ENCODE results near the gene SYNPO2.
"Not testable (repeated sequence)": the region's sequence is repeated elsewhere in the genome, so short reads cannot be mapped to it uniquely, and the experiment has no call there.

SYNPO2 gene, protein sequence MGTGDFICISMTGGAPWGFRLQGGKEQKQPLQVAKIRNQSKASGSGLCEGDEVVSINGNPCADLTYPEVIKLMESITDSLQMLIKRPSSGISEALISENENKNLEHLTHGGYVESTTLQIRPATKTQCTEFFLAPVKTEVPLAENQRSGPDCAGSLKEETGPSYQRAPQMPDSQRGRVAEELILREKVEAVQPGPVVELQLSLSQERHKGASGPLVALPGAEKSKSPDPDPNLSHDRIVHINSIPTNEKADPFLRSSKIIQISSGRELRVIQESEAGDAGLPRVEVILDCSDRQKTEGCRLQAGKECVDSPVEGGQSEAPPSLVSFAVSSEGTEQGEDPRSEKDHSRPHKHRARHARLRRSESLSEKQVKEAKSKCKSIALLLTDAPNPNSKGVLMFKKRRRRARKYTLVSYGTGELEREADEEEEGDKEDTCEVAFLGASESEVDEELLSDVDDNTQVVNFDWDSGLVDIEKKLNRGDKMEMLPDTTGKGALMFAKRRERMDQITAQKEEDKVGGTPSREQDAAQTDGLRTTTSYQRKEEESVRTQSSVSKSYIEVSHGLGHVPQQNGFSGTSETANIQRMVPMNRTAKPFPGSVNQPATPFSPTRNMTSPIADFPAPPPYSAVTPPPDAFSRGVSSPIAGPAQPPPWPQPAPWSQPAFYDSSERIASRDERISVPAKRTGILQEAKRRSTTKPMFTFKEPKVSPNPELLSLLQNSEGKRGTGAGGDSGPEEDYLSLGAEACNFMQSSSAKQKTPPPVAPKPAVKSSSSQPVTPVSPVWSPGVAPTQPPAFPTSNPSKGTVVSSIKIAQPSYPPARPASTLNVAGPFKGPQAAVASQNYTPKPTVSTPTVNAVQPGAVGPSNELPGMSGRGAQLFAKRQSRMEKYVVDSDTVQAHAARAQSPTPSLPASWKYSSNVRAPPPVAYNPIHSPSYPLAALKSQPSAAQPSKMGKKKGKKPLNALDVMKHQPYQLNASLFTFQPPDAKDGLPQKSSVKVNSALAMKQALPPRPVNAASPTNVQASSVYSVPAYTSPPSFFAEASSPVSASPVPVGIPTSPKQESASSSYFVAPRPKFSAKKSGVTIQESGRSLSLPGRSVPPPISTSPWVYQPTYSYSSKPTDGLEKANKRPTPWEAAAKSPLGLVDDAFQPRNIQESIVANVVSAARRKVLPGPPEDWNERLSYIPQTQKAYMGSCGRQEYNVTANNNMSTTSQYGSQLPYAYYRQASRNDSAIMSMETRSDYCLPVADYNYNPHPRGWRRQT

GRCh38 chr4:118888666-118889311, at the start of gene SYNPO2:
Gene SYNPO2, plus strand, starts transcription at chr4:118888854. Its CDS starts 183 bp downstream, at chr4:118889037.
- peak; percentile 4 for DNase-seq

DNA sequence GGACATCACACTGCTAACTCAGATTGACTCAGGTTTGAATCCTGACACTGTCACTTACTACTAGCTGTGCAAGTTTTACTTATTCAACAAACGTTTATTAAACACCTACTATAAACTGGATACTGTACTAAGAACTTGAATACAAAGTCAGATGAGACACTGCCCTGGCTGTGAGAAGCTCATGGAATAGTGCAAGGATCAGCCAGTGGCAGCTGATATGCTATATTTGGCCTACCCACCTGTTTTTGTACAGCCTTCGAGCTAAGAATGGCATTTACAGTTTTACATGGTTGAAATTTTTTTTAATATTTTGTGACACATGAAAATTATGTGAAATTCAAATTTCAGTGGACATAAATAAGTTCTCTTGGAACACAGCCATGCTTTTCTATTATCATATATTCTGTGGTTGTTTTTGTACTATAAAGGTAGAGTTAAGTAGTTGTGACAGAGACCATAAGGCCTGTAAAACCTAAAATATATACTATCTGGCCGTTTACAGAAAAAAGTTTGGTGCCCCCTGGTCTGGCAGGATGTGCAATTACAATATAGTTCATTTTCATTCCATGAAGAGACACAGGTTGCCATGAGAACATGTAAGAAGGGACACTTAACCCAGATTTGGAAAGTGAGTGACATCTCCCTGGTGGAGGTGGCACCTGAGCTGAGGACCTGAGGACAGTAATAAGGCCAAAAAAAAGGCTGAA, 49.3 kb upstream of the SYNPO2 start:
- no peak for DNase-seq

DNA sequence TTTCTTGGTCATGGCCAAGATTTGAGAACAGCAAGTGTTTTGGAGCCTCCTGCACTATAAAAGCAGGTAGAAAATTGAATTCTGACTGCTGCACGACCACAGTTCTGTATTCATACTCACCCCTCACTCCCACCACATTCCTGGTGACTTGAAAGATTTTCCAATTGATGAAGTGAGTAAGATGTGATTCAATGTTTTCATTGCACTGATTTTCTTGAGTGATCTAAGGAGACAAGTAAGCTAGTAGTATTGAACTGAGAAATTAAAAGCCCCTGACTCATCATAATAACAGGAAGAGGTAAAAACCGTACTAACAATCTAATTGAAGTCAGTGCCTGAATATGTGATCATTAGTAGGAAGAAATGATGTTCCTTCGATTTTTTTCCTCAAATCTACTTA, 46.6 kb upstream of the SYNPO2 start:
- DNase-seq = no peak

- no peak for DNase-seq
Observed at GRCh38 chr4:118843237-118843636, 45.4 kb upstream of the SYNPO2 start.

DNA sequence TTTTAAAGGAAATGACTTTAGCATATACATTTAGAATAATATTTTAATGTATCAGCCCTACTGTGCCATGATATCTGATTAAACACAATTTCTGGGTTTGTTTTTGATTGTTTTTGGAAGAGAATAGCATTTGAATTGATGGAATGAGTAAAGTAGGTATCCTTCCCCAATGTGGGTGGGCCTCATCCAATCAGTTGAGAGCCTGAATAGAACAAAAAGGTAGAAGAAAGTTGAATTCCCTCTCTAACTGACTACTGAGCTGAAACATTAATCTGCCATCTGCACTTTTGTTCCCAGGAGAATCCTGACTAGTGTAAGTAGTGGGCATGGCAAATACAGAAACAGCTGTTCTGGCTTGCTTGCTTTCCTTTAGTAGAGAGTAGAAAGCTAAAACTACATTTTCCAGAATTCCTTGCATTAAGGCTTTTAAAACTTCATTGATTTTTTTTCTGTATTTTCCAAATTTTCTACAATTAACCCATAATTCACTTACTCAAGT, 43.1 kb upstream of the SYNPO2 start:
- no peak for DNase-seq

DNA sequence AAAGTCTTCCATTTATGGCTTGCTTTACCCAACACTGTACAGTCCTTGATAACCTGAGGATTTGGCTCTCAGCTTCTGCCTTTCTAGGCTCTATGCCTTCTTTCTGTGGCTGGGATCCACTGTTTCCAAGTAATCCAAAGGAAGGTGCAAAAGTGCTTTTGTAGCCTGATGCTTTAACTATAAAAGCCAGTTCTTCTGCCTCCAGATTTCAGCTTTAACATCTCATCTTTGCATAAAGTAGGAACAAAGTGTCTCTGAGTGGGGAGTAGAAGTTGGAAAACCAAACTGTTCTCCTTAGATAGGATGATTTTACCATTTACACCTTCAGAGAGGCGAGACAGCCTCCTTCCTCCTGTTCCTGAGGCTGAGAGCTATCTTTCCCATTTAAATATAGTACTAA, 41.7 kb upstream of the SYNPO2 start:
- DNase-seq = no peak

DNA sequence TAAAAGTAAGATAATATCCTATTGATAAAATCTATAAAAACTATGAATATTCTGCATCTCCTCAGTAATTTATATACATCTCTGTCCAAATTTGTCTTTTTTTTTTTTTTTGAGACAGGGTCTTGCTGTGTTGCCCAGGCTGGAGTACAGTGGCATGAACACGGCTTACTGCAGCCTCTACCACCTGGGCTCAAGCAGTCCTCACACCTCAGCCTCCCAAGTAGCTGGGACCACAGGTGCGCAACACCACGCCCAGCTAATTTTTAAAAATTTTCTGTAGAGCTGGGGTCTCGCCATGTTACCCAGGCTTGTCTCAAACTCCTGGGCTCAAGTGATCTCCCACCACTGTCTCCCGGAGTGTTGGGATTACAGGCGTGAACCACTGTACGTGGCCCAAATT, 40.4 kb upstream of the SYNPO2 start:
- no peak for DNase-seq

DNA sequence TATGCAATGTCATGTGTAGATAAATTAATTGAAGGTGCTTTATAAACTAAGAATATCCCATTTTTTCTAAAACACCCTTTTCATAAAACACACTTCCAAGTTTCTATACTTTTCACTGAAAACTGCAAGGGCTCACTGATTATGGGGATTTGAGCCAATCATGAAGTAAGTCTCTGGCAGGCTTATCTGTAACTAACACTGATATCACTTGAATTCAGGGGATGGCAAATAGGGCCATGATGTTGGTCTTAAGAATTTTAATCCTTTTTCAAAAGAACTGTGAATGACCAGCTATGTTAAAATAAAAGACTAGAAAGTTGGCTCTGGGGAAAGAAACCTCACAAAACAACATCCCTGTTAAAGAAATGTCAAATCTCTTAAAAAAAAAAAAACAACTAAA, 39.8 kb upstream of the SYNPO2 start:
- no peak for DNase-seq

- no peak for DNase-seq
Observed at GRCh38 chr4:118849867-118850487, 38.7 kb upstream of the SYNPO2 start.

DNA sequence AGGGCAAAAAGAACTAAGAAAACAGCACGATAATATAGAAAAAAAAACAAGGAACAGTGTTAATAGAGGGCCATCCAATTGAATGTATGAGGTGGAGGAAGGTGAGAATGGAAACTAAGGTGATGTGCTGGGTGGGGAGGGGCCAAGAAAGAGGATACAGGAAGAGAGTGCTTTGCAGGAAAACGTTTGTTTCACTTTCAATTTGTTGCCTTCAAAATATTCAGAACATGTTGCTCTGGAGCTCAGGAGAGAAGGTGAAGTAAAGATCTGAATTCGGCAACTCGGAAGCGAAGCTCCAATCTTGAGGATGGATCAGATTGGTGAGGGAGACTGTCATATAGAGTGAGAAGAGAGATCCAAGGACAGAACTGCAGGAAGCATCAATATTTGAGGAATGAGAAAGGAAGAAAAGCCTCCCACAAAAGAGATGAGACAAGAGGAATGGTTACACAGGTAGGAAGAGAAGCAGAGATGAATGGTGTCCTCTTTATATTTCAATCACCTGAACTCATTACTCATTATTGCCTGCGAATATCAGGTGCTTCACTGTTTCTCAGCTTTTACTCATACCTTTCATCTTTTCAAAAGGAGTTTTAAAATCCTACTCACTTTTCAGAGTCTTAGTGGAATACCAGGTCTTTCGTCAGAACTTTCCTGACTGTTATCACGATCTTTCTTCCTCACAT, 38.0 kb upstream of the SYNPO2 start:
- peak; percentile 64 for DNase-seq

GRCh38 chr4:118857760-118858159, 30.9 kb upstream of the SYNPO2 start:
- no peak for DNase-seq

DNA sequence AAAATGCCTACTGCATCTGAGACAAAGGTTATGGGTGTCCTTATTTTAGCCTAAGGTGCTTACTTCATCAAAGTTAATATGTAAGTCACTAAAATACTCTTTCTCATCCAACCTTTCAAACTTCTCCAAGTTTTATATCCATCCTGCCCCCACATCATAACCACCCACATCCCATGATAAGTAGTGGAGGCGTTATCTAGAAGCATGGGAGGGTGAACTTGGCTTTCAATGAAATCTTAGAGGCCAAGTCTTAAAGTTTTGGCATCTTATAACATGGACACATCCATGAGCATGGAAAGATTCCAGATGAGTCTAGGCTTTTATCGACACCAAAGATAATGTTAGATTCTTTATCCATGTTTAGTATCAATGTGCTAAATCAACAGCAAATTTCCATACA, 29.9 kb upstream of the SYNPO2 start:
- DNase-seq = no peak

- DNase-seq = peak; percentile 31
Observed at GRCh38 chr4:118865091-118865708, 23.5 kb upstream of the SYNPO2 start.

DNA sequence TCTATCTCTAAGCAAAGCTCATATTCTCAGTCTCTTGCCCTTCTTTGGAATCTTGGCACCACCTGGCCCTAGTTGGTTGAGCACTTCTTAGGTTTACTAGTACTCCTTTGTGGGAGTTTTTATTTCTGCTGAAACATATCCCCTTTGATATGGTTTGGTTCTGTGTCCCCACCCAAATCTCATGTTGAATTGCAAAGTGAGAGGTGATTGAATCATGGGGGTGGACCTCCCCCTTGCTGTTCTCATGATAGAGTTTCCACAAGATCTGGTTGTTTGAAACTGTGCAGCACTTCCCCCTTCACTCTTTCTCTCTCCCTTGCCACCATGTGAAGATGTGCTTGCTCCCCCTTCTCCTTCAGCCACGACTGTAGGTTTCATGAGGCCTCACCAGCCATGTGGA, 22.2 kb upstream of the SYNPO2 start:
- DNase-seq = no peak

- DNase-seq = no peak
Observed at GRCh38 chr4:118867311-118868067, 21.2 kb upstream of the SYNPO2 start.

DNA sequence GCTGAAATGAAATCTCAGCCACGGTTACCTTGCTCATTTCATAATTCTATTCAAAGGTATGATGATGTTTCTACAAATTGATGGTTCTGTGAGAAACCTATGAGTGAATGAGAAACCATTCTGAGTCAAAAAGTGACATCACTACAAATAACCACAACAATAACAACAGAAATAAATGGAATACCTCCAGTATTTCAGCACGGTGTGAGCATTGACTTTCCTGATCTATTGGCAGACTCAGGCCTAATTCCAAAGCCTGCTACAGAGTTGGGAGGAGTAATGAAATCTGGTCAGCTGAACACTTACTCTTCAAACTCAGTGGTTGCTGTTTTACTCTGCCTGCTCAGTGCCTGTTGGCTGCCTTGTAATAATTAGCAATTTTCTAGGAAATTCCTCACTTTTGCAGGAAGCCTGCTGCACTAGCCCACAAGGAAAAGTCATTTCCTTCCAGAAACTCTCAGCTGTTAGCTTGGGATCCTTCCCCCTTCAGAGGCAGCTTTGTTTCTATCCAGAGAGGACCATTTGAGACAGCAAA, 18.8 kb upstream of the SYNPO2 start:
- no peak for DNase-seq

- no peak for DNase-seq
Observed at GRCh38 chr4:118872181-118872580, 16.5 kb upstream of the SYNPO2 start.

- no peak for DNase-seq
Observed at GRCh38 chr4:118877797-118878196, 10.9 kb upstream of the SYNPO2 start.

GRCh38 chr4:118878507-118878906, 10.1 kb upstream of the SYNPO2 start:
- DNase-seq = not testable (repeated sequence)

All from CD4-positive, alpha-beta T cell treated with Interleukin-4 for 4 hours (primary cell).